Measurements from ENCODE around the gene CDK11B.

The CDK11B gene

GRCh38 chr1:1629430-1630190, 29.2 kb downstream of the CDK11B start:
- no peak for DNase-seq (ENCODE audit: low read depth)
- TF ChIP-seq CTCF (conservative IDR thresholded peaks at IDR 0.05; ENCODE audit: low read depth, low read length), result no peak
- H3K4me3 ChIP-seq (ENCODE audit: low read length), result no peak overlapping the region

DNA sequence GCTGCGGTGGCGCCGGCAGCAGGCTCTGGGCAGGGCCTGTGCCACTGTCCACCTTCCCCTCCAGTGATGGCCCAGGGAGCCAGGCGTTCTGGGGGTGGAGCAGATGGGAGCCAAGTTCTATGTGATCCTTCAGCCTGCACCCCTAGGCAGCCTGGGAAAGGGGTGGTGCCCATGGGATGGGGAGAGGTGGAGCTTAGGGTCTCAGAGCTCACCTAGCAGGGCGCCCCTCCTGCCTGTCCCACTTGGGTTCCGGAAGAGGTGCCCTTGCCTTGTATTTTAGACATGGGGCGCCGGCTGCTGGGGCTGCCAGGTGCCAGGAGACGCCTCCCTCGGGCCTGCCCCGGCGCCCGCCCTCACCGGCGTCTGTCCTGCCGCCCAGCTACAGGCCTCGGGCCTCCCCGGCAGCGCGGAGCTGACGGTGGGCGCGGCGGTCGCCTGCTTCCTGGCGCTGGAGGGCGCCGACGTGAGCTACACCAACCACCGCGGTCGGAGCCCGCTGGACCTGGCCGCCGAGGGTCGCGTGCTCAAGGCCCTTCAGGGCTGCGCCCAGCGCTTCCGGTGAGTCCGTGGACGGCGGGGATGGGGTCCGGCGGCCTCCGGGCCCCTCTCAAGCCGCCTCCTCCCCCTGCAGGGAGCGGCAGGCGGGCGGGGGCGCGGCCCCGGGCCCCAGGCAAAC, 29.9 kb downstream of the CDK11B start:
- no peak overlapping the region for H3K4me3 ChIP-seq (ENCODE audit: low read length)
- TF ChIP-seq CTCF (conservative IDR thresholded peaks at IDR 0.05; ENCODE audit: low read depth, low read length), result no peak
- no peak for DNase-seq (ENCODE audit: low read depth)

GRCh38 chr1:1627829-1628753, 30.7 kb downstream of the CDK11B start:
- DNase-seq (ENCODE audit: low read depth), result no peak
- no peak for TF ChIP-seq CTCF (conservative IDR thresholded peaks at IDR 0.05; ENCODE audit: low read depth, low read length)
- no peak overlapping the region for H3K4me3 ChIP-seq (ENCODE audit: low read length)

DNA sequence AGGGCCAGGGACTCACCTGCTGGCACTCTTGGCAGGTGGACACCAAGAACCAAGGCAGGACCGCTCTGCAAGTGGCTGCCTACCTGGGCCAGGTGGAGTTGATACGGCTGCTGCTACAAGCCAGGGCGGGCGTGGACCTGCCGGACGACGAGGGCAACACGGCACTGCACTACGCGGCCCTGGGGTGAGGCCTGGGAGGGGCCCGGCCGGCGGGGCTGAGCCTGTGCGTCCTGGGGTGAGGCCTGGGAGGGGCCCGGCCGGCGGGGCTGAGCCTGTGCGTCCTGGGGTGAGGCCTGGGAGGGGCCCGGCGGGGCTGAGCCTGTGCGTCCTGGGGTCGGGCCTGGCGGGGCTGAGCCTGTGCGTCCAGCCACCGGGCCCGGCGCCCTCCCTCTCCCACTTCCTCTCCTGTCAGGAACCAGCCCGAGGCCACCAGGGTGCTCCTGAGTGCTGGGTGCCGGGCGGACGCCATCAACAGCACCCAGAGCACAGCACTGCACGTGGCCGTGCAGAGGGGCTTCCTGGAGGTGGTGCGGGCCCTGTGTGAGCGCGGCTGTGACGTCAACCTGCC, 31.5 kb downstream of the CDK11B start:
- no peak for DNase-seq (ENCODE audit: low read depth)
- no peak for TF ChIP-seq CTCF (conservative IDR thresholded peaks at IDR 0.05; ENCODE audit: low read depth, low read length)
- H3K4me3 ChIP-seq (ENCODE audit: low read length), result no peak overlapping the region

DNA sequence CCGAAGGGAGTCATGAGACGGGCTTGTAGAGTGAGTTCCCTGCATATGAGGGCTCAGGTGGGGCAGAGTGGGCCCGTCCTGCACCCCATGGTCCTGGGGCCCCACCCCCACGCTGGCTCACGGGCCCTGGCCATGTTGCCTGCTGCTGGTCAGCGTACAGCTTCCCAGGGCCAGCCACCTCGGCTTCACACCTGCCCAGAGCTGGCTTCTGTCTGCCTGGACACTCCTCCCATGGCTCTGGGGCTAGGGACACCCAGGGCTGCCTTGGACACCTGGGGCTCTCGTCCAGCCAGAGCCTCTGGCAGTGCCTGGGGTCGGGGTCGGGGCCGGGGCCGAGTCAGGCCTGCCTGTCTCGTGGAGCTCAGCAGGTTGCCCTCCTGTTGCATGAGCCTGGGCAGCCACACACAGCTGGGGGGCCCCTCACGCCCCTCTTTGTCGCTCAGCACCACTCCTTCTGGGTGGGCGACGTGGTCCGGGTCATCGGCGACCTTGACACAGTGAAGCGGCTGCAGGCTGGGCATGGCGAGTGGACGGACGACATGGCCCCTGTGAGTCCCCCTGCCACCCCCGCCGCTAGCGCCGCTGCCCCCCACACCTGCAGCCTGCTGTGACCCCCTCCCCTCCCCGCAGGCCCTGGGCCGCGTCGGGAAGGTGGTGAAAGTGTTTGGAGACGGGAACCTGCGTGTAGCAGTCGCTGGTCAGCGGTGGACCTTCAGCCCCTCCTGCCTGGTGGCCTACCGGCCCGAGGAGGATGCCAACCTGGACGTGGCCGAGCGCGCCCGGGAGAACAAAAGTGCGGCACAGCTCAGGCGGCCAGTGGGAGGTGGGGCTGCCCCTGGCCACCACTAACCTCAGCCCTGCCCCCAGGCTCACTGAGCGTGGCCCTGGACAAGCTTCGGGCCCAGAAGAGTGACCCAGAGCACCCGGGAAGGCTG, 32.3 kb downstream of the CDK11B start:
- DNase-seq (ENCODE audit: low read depth), result no peak
- no peak for TF ChIP-seq CTCF (conservative IDR thresholded peaks at IDR 0.05; ENCODE audit: low read depth, low read length)
- H3K4me3 ChIP-seq (ENCODE audit: low read length), result no peak overlapping the region

- TF ChIP-seq CTCF (conservative IDR thresholded peaks at IDR 0.05; ENCODE audit: low read depth, low read length), result no peak
- no peak overlapping the region for H3K4me3 ChIP-seq (ENCODE audit: low read length)
Observed at GRCh38 chr1:1625824-1626206, 33.0 kb downstream of the CDK11B start.

More at GRCh38 chr1:1625824-1626206, 33.0 kb downstream of the CDK11B start:
- DNase-seq (ENCODE audit: low read depth), result no peak

All from retinal pigment epithelial cell (primary cell).